CD4-positive, alpha-beta memory T cell (primary cell): ENCODE data around the gene LURAP1L. TPM values are rescaled to one million over a fixed set of nuclear protein-coding genes. Genes with fewer than 3 reads are reported as not detected.

Source experiments
- CTCF ChIA-PET: fragments of 350-600 bp; sonication (Branson Sonifier 250); formaldehyde crosslinking; loops from one replicate; lab custom pipeline; 2021; ENCODE audit warnings: inconsistent platforms; ENCODE audit not compliant: partially characterized antibody; lab: Charles Lee
- POLR2A ChIA-PET: fragments of 350-600 bp; sonication (Branson Sonifier 250); formaldehyde crosslinking; loops from one replicate; lab custom pipeline; 2021; ENCODE audit not compliant: partially characterized antibody; lab: Charles Lee
- DNase-seq, 5 donors: peaks; one replicate each; pipeline versions ENCODE4 v3.0.0 to v3.0.0-alpha.2; 2020 to 2022; ENCODE audit warnings: mixed read lengths in 1 of 5
- H3K27ac ChIP-seq: one replicate; pipeline ENCODE4 v1.7.0; 2013; ENCODE audit warnings: low read depth, low read length
- H3K27me3 ChIP-seq: 2 replicates; pipeline ENCODE4 v1.7.0; 2013; ENCODE audit warnings: mild to moderate bottlenecking, low read length, moderate library complexity; ENCODE audit not compliant: insufficient read depth
- H3K36me3 ChIP-seq: 2 replicates; pipeline ENCODE4 v1.7.0; 2013; ENCODE audit warnings: mild to moderate bottlenecking, low read length, moderate library complexity; ENCODE audit not compliant: insufficient read depth
- H3K4me1 ChIP-seq: 2 replicates; pipeline ENCODE4 v1.7.0; 2013; ENCODE audit warnings: mild to moderate bottlenecking, low read length, moderate library complexity; ENCODE audit not compliant: insufficient read depth
- H3K4me3 ChIP-seq, 2 donors: one replicate each; pipeline ENCODE4 v1.7.0; 2013; ENCODE audit warnings: low read length in 2 of 2, mild to moderate bottlenecking in 1 of 2
- H3K9me3 ChIP-seq, 2 donors: one replicate each; pipeline ENCODE4 v1.7.0; 2013; ENCODE audit warnings: low read length in 2 of 2, control low read depth in 1 of 2; ENCODE audit not compliant: control insufficient read depth in 1 of 2
- H3K27ac Mint-ChIP-seq, 7 donors: one replicate each; pipeline ENCODE4 v1.8.0; 2020 to 2021; ENCODE audit warnings: mixed read lengths in 7 of 7, mild to moderate bottlenecking in 6 of 7, inconsistent platforms in 3 of 7, moderate library complexity in 3 of 7
- H3K27me3 Mint-ChIP-seq, 2 donors: one replicate each; pipeline ENCODE4 v1.8.0; 2020 to 2021; ENCODE audit warnings: mixed read lengths in 2 of 2
- H3K36me3 Mint-ChIP-seq, 2 donors: one replicate each; pipeline ENCODE4 v1.8.0; 2020 to 2021; ENCODE audit warnings: mixed read lengths in 2 of 2, inconsistent platforms in 1 of 2, mild to moderate bottlenecking in 1 of 2
- H3K4me1 Mint-ChIP-seq, 4 donors: one replicate each; pipeline ENCODE4 v1.8.0; 2020 to 2021; ENCODE audit warnings: mixed read lengths in 4 of 4, mild to moderate bottlenecking in 1 of 4
- H3K4me3 Mint-ChIP-seq, 8 donors: one replicate each; pipeline ENCODE4 v1.8.0; 2020 to 2021; ENCODE audit warnings: mixed read lengths in 8 of 8, mild to moderate bottlenecking in 7 of 8, moderate library complexity in 6 of 8, inconsistent platforms in 3 of 8
- H3K9me3 Mint-ChIP-seq, 8 donors: one replicate each; pipeline ENCODE4 v1.8.0; 2020 to 2021; ENCODE audit warnings: mixed read lengths in 8 of 8, mild to moderate bottlenecking in 5 of 8, inconsistent platforms in 3 of 8, moderate library complexity in 1 of 8
- intact Hi-C: fragments of 100-400 bp; cut with micrococcal nuclease; formaldehyde crosslinking; loops from one replicate; pipeline ENCODE4 v1.15.1; 2023
- polyA plus RNA-seq, 2 donors: library from polyadenylated mRNA; unstranded; fragments of 300-500 nt; fragmentation: Illumina TruSeq; gene quantifications; one replicate each; pipeline ENCODE4 v1.2.3, GENCODE V29; 2021
- total RNA-seq, 2 experiments: library from RNA; stranded (reverse); gene quantifications; one replicate each; pipeline ENCODE4 v1.2.3, GENCODE V29; 2021

LURAP1L gene
- total and polyA plus RNA-seq, 4 experiments from 2014 or later, result not detected

DNA sequence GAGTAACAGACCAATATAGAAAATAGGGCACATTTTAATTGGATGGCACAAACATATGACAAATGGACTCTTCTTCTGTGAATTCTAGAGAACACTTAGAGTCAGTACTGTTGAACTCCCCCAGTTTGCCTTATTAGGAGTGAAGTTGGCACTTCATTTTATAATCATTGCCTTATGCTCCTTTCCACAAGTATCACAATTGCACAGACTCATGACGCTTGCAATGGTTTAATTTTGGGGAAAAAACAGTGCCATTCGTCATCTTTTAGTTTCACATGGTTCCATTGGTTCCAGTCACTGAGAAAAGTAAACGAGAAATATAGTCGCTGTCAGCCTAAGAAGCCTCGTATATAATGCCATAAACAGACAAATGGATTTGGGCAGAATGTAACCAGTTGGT is 71.2 kb downstream of the LURAP1L start:
- ChIA-PET CTCF (no interaction called here), POLR2A (no interaction called here)
- no peaks in the 10 kb centered on the region for H3K27me3 ChIP-seq
- no peak overlapping the region for H3K4me3 ChIP-seq
- Mint-ChIP-seq H3K36me3 (no peaks in the 10 kb centered on the region), H3K4me3 (no peak overlapping the region), H3K27me3 (no peaks in the 10 kb centered on the region), H3K9me3 (peaks cover 2 to 23% (median 17%) of the 10 kb centered on the region in 8 donors), H3K4me1 (no peaks in the 10 kb centered on the region), H3K27ac (no peak overlapping the region)
- H3K27ac ChIP-seq, result no peak overlapping the region
- intact Hi-C loops, result no loop called here
- peaks cover 0 to 4% of the 10 kb centered on the region in 2 donors for H3K9me3 ChIP-seq
- H3K36me3 ChIP-seq, result no peaks in the 10 kb centered on the region
- no peak for DNase-seq
- H3K4me1 ChIP-seq, result no peaks in the 10 kb centered on the region

GRCh38 chr9:12847561-12847960 is 72.7 kb downstream of the LURAP1L start:
- Mint-ChIP-seq H3K27ac (no peak overlapping the region), H3K4me1 (no peaks in the 10 kb centered on the region), H3K4me3 (no peak overlapping the region), H3K27me3 (no peaks in the 10 kb centered on the region), H3K36me3 (no peaks in the 10 kb centered on the region), H3K9me3 (peaks cover 2 to 18% (median 11%) of the 10 kb centered on the region in 8 donors)
- H3K4me1 ChIP-seq, result no peaks in the 10 kb centered on the region
- H3K27ac ChIP-seq, result no peak overlapping the region
- POLR2A ChIA-PET, result no interaction called here
- no peaks in the 10 kb centered on the region for H3K36me3 ChIP-seq
- DNase-seq, result no peak
- no peak overlapping the region for H3K4me3 ChIP-seq
- H3K27me3 ChIP-seq, result no peaks in the 10 kb centered on the region
- no peaks in the 10 kb centered on the region for H3K9me3 ChIP-seq
- intact Hi-C loops, result no loop called here
- CTCF ChIA-PET, result no interaction called here

- Histone ChIP-seq H3K27ac (no peak overlapping the region), H3K36me3 (no peaks in the 10 kb centered on the region), H3K27me3 (no peaks in the 10 kb centered on the region), H3K9me3 (no peaks in the 10 kb centered on the region), H3K4me1 (no peaks in the 10 kb centered on the region), H3K4me3 (no peak overlapping the region)
- H3K9me3 Mint-ChIP-seq, result peaks cover 2 to 14% (median 9%) of the 10 kb centered on the region in 8 donors
- H3K27ac Mint-ChIP-seq, result no peak overlapping the region
- intact Hi-C loops, result no loop called here
- H3K36me3 Mint-ChIP-seq, result no peaks in the 10 kb centered on the region
- no peak overlapping the region for H3K4me3 Mint-ChIP-seq
- no peaks in the 10 kb centered on the region for H3K27me3 Mint-ChIP-seq
- DNase-seq, result no peak
- CTCF ChIA-PET, result no interaction called here
- POLR2A ChIA-PET, result no interaction called here
- H3K4me1 Mint-ChIP-seq, result no peaks in the 10 kb centered on the region
Measured at GRCh38 chr9:12849486-12850003, 74.7 kb downstream of the LURAP1L start.

DNA sequence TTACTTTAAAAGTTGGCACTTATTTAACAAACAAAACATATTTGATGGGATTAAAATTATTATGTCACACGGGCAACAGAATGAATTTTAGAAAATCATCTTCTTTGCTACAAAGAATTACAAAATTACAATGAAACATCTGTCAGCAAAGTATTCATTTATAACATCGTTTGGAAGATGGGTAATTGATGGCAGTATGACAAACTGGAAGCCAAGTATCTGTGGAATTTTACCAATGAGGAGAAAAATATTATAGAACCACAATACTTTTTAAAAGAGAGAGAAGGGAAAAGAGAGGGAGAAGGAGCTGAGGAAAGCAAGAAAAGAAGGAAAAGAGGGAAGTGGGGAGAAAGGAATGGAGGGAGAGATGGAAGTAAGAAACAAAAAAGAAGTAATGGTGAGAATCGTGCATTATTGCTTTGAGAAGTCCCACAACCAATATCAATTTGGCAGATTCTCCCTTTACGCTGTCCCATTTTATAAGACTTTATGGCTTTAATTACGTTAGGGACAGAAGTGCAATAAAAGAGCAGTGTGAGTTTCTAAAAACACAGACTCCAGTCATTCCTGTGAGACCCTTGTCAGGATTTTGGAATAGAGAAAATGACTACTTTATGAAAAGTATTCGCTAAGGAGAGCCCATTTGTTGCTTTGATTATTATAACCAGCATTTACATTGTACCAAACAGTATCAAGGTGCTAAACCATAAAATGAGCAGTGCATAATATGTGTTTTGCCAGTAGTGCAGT is 76.7 kb downstream of the LURAP1L start:
- CTCF ChIA-PET, result no interaction called here
- intact Hi-C loops, result no loop called here

GRCh38 chr9:12853051-12853450 is 78.2 kb downstream of the LURAP1L start:
- Mint-ChIP-seq H3K9me3 (peaks cover 0 to 35% (median 18%) of the 10 kb centered on the region in 8 donors), H3K27me3 (no peaks in the 10 kb centered on the region), H3K27ac (no peak overlapping the region), H3K36me3 (no peaks in the 10 kb centered on the region), H3K4me3 (no peak overlapping the region), H3K4me1 (no peaks in the 10 kb centered on the region)
- no peak overlapping the region for H3K4me3 ChIP-seq
- H3K27ac ChIP-seq, result no peak overlapping the region
- H3K36me3 ChIP-seq, result no peaks in the 10 kb centered on the region
- H3K4me1 ChIP-seq, result no peaks in the 10 kb centered on the region
- intact Hi-C loops, result no loop called here
- POLR2A ChIA-PET, result no interaction called here
- no peaks in the 10 kb centered on the region for H3K27me3 ChIP-seq
- no peak for DNase-seq
- H3K9me3 ChIP-seq, result no peaks in the 10 kb centered on the region
- CTCF ChIA-PET, result no interaction called here

More for the DNA sequence above, 76.7 kb downstream of the LURAP1L start:
- H3K9me3 Mint-ChIP-seq, result peaks cover 2 to 33% (median 14%) of the 10 kb centered on the region in 8 donors
- Histone ChIP-seq H3K27me3 (no peaks in the 10 kb centered on the region), H3K4me1 (no peaks in the 10 kb centered on the region), H3K4me3 (no peak overlapping the region), H3K36me3 (no peaks in the 10 kb centered on the region), H3K27ac (no peak overlapping the region), H3K9me3 (no peaks in the 10 kb centered on the region)
- DNase-seq, result no peak
- POLR2A ChIA-PET, result no interaction called here
- H3K27me3 Mint-ChIP-seq, result no peaks in the 10 kb centered on the region
- no peaks in the 10 kb centered on the region for H3K36me3 Mint-ChIP-seq
- H3K4me3 Mint-ChIP-seq, result no peak overlapping the region
- no peak overlapping the region for H3K27ac Mint-ChIP-seq
- H3K4me1 Mint-ChIP-seq, result no peaks in the 10 kb centered on the region

DNA sequence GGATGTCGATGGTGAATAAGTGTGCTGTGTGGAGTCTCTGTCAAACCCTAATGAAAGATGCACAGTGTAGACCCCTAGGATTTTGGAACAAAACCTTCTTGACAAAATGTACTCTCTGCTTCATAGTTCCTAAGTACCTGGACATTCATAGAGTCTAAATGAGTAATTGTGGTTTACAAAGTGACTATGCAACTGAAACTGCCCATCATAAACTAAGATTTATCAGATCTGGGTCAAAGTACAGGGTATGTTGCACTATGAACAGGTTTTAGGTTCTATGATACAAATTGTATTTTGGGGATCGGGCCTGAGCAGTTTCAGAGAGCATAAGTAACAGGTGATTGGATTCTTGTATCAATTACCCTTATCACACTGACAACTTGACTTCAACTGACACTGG is 79.4 kb downstream of the LURAP1L start:
- ChIA-PET CTCF (no interaction called here), POLR2A (no interaction called here)
- Histone ChIP-seq H3K27ac (no peak overlapping the region), H3K4me3 (no peak overlapping the region), H3K9me3 (no peaks in the 10 kb centered on the region), H3K27me3 (no peaks in the 10 kb centered on the region), H3K4me1 (no peaks in the 10 kb centered on the region), H3K36me3 (no peaks in the 10 kb centered on the region)
- Mint-ChIP-seq H3K4me1 (no peaks in the 10 kb centered on the region), H3K27me3 (no peaks in the 10 kb centered on the region), H3K9me3 (peaks cover 0 to 35% (median 18%) of the 10 kb centered on the region in 8 donors), H3K27ac (no peak overlapping the region), H3K36me3 (no peaks in the 10 kb centered on the region), H3K4me3 (no peak overlapping the region)
- DNase-seq, result no peak
- intact Hi-C loops, result no loop called here

DNA sequence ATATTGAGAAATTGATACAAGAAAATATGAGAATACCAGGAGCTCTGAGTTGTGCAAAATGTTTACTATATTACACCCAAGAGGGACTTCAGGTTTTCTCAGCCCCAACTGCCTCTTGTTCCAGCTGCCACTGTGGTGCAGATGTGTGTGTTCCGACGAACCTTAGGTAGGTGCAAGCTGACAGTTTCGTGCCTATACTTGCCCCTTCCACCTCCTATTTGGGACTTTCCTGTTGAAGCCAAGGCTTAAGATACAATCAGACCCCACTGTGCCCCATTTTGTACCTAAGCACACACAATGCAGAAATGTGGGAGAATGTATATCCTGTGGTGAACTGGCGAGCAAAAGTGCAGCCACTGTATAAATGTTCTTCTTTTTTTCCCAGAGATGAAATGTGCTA is 80.2 kb downstream of the LURAP1L start:
- Mint-ChIP-seq H3K4me3 (no peak overlapping the region), H3K9me3 (peaks cover 0 to 32% (median 17%) of the 10 kb centered on the region in 8 donors), H3K27me3 (no peaks in the 10 kb centered on the region), H3K4me1 (no peaks in the 10 kb centered on the region), H3K36me3 (no peaks in the 10 kb centered on the region), H3K27ac (no peak overlapping the region)
- no peaks in the 10 kb centered on the region for H3K9me3 ChIP-seq
- no peaks in the 10 kb centered on the region for H3K36me3 ChIP-seq
- ChIA-PET POLR2A (no interaction called here), CTCF (no interaction called here)
- no peak overlapping the region for H3K4me3 ChIP-seq
- no peak for DNase-seq
- H3K4me1 ChIP-seq, result no peaks in the 10 kb centered on the region
- intact Hi-C loops, result no loop called here
- H3K27me3 ChIP-seq, result no peaks in the 10 kb centered on the region
- H3K27ac ChIP-seq, result no peak overlapping the region
